ENCODE results near the gene RAB14. TPM values are rescaled to one million over a fixed set of nuclear protein-coding genes. Genes with fewer than 3 reads are reported as not detected.
A peak's percentile ranks its signal among the peaks of the same experiment; 100 is the strongest.

Gene RAB14
- total RNA-seq, 1 donor from 2014 or later: 35.9 TPM

GRCh38 chr9:121171236-121171635 lies 30.4 kb downstream of the RAB14 start:
- no peaks in the 10 kb centered on the region for H3K9me3 ChIP-seq (ENCODE audit: low read depth)
- no peak overlapping the region for H3K27ac ChIP-seq
- H3K27me3 ChIP-seq: no peaks in the 10 kb centered on the region
- Mint-ChIP-seq H3K27ac (no peak overlapping the region), H3K27me3 (ENCODE audit: insufficient read depth, low read depth) (peaks cover 2% of the 10 kb centered on the region), H3K4me3 (no peak overlapping the region), H3K36me3 (peaks cover 31% of the 10 kb centered on the region), H3K4me1 (no peaks in the 10 kb centered on the region), H3K9me3 (no peaks in the 10 kb centered on the region)
- no peaks in the 10 kb centered on the region for H3K4me1 ChIP-seq
- TF ChIP-seq CTCF (IDR thresholded peaks at IDR 0.05): no peak
- TF ChIP-seq EZH2 (IDR thresholded peaks at IDR 0.05): no peak
- no peak for TF ChIP-seq EZH2phosphoT487 (IDR thresholded peaks at IDR 0.05)
- no peaks in the 10 kb centered on the region for H3K79me2 ChIP-seq (ENCODE audit: low read depth)
- H3K9ac ChIP-seq: no peak overlapping the region
- H2AFZ ChIP-seq (replicated peaks): no peak overlapping the region
- no peak overlapping the region for H3K4me3 ChIP-seq
- no peaks in the 10 kb centered on the region for H3F3A ChIP-seq (ENCODE audit: low read depth)
- DNase-seq (ENCODE audit: low spot score): no peak
- H4K20me1 ChIP-seq (ENCODE audit: low read depth): no peaks in the 10 kb centered on the region
- H3K36me3 ChIP-seq: peaks cover 4% of the 10 kb centered on the region
- no peak overlapping the region for H3K4me2 ChIP-seq

GRCh38 chr9:121169094-121169601 lies 32.5 kb downstream of the RAB14 start:
- TF ChIP-seq CTCF (IDR thresholded peaks at IDR 0.05) (peak; percentile 35), EZH2phosphoT487 (IDR thresholded peaks at IDR 0.05) (no peak)
- H3K27ac Mint-ChIP-seq: no peak overlapping the region

GRCh38 chr9:121168052-121168451 lies 33.6 kb downstream of the RAB14 start:
- H3K27ac Mint-ChIP-seq: no peak overlapping the region
- H3K4me1 ChIP-seq: no peaks in the 10 kb centered on the region
- no peaks in the 10 kb centered on the region for H3K4me1 Mint-ChIP-seq
- peaks cover 3% of the 10 kb centered on the region for H3K36me3 ChIP-seq
- H3K4me3 ChIP-seq: no peak overlapping the region
- no peak overlapping the region for H3K27ac ChIP-seq
- no peaks in the 10 kb centered on the region for H4K20me1 ChIP-seq (ENCODE audit: low read depth)
- H2AFZ ChIP-seq (replicated peaks): no peak overlapping the region
- H3K9me3 Mint-ChIP-seq: no peaks in the 10 kb centered on the region
- TF ChIP-seq EZH2 (IDR thresholded peaks at IDR 0.05) (no peak), EZH2phosphoT487 (IDR thresholded peaks at IDR 0.05) (no peak), CTCF (IDR thresholded peaks at IDR 0.05) (no peak)
- no peak overlapping the region for H3K9ac ChIP-seq
- no peak overlapping the region for H3K4me2 ChIP-seq
- H3K36me3 Mint-ChIP-seq: peaks cover 29% of the 10 kb centered on the region
- H3K79me2 ChIP-seq (ENCODE audit: low read depth): no peaks in the 10 kb centered on the region
- H3K27me3 ChIP-seq: no peaks in the 10 kb centered on the region
- no peak for DNase-seq (ENCODE audit: low spot score)
- peaks cover 2% of the 10 kb centered on the region for H3K27me3 Mint-ChIP-seq (ENCODE audit: insufficient read depth, low read depth)
- no peaks in the 10 kb centered on the region for H3K9me3 ChIP-seq (ENCODE audit: low read depth)
- H3K4me3 Mint-ChIP-seq: no peak overlapping the region
- no peaks in the 10 kb centered on the region for H3F3A ChIP-seq (ENCODE audit: low read depth)

More at GRCh38 chr9:121169094-121169601, 32.5 kb downstream of the RAB14 start:
- no peaks in the 10 kb centered on the region for H3K9me3 Mint-ChIP-seq
- Histone ChIP-seq H3K4me3 (no peak overlapping the region), H4K20me1 (ENCODE audit: low read depth) (no peaks in the 10 kb centered on the region), H3K36me3 (peaks cover 4% of the 10 kb centered on the region), H3K4me1 (no peaks in the 10 kb centered on the region), H3F3A (ENCODE audit: low read depth) (no peaks in the 10 kb centered on the region), H3K27me3 (no peaks in the 10 kb centered on the region), H3K79me2 (ENCODE audit: low read depth) (no peaks in the 10 kb centered on the region), H3K4me2 (no peak overlapping the region), H2AFZ (replicated peaks) (no peak overlapping the region), H3K27ac (no peak overlapping the region), H3K9me3 (ENCODE audit: low read depth) (no peaks in the 10 kb centered on the region), H3K9ac (no peak overlapping the region)
- no peak overlapping the region for H3K4me3 Mint-ChIP-seq
- H3K27me3 Mint-ChIP-seq (ENCODE audit: insufficient read depth, low read depth): peaks cover 2% of the 10 kb centered on the region
- peaks cover 30% of the 10 kb centered on the region for H3K36me3 Mint-ChIP-seq
- DNase-seq (ENCODE audit: low spot score): no peak
- H3K4me1 Mint-ChIP-seq: no peaks in the 10 kb centered on the region

All from neural progenitor cell (in vitro differentiated cells).